CD4-positive, alpha-beta T cell (primary cell): ENCODE data around the gene CCL3. TPM values are rescaled to one million over a fixed set of nuclear protein-coding genes. Genes with fewer than 3 reads are reported as not detected.

Source experiments
- ATAC-seq: fragments of 200-7000 bp; cut with Tn5 transposase; one replicate; pipeline ENCODE4 v1.10.0; 2022; ENCODE audit warnings: mild to moderate bottlenecking; ENCODE audit not compliant: poor library complexity
- CTCF ChIA-PET: fragments of 350-600 bp; sonication (Branson Sonifier 250); formaldehyde crosslinking; loops from one replicate; lab custom pipeline; 2021; ENCODE audit warnings: antibody characterized with exemption, inconsistent platforms; lab: Charles Lee
- POLR2A ChIA-PET: fragments of 350-600 bp; sonication (Branson Sonifier 250); formaldehyde crosslinking; loops from one replicate; lab custom pipeline; 2021; ENCODE audit warnings: antibody characterized with exemption, inconsistent platforms; lab: Charles Lee
- DNase-seq, 14 experiments: peaks; one replicate each; pipeline ENCODE4 v3.0.0-alpha.2; 2013 to 2020; ENCODE audit warnings: mixed read lengths in 2 of 14
- H3K27ac ChIP-seq, 2 donors: one replicate each; pipeline versions ENCODE4 v1.5.1 to v1.7.0; 2013; ENCODE audit warnings: low read length in 2 of 2, low read depth in 1 of 2, mild to moderate bottlenecking in 1 of 2
- H3K27me3 ChIP-seq, 2 experiments: 1 replicate in 1 of 2; 2 replicates in 1 of 2; pipeline versions ENCODE4 v1.6.1 to v1.7.0; 2013; ENCODE audit warnings: low read length in 2 of 2, control low read depth in 1 of 2, mild to moderate bottlenecking in 1 of 2, moderate library complexity in 1 of 2; ENCODE audit not compliant: insufficient read depth in 2 of 2, control insufficient read depth in 1 of 2
- H3K36me3 ChIP-seq: one replicate; pipeline ENCODE4 v1.6.1; 2013; ENCODE audit warnings: low read length, control low read depth; ENCODE audit not compliant: insufficient read depth
- H3K4me1 ChIP-seq: one replicate; pipeline ENCODE4 v1.6.1; 2013; ENCODE audit warnings: low read length, control low read depth; ENCODE audit not compliant: insufficient read depth
- H3K4me3 ChIP-seq: one replicate; pipeline ENCODE4 v1.5.1; 2013; ENCODE audit warnings: mild to moderate bottlenecking, low read length, moderate library complexity
- H3K9me3 ChIP-seq, 2 experiments: 1 replicate in 1 of 2; 2 replicates in 1 of 2; pipeline versions ENCODE4 v1.6.1 to v1.7.0; 2013; ENCODE audit warnings: low read length in 2 of 2, mild to moderate bottlenecking in 2 of 2, control low read depth in 1 of 2, moderate library complexity in 1 of 2; ENCODE audit not compliant: control insufficient read depth in 1 of 2, insufficient read depth in 1 of 2
- H3K27ac Mint-ChIP-seq: one replicate; pipeline ENCODE4 v1.8.0; 2020; ENCODE audit warnings: mixed read lengths
- H3K27me3 Mint-ChIP-seq: one replicate; pipeline ENCODE4 v1.8.0; 2021; ENCODE audit warnings: mixed read lengths
- H3K36me3 Mint-ChIP-seq: one replicate; pipeline ENCODE4 v1.8.0; 2021; ENCODE audit warnings: low read depth, mixed read lengths
- H3K4me1 Mint-ChIP-seq: one replicate; pipeline ENCODE4 v1.8.0; 2021; ENCODE audit warnings: low read depth, mixed read lengths
- H3K4me3 Mint-ChIP-seq: one replicate; pipeline ENCODE4 v1.8.0; 2020; ENCODE audit warnings: mild to moderate bottlenecking, mixed read lengths
- H3K9me3 Mint-ChIP-seq: one replicate; pipeline ENCODE4 v1.8.0; 2020; ENCODE audit warnings: mixed read lengths
- CTCF ChIP-seq: fragments of 200-600 bp; IDR thresholded peaks from one replicate; pipeline ENCODE4 v1.8.0; 2022; ENCODE audit warnings: antibody characterized with exemption, mild to moderate bottlenecking
- intact Hi-C, 2 experiments: fragments of 100-400 bp; cut with DNase I in 1 of 2; cut with micrococcal nuclease in 1 of 2; formaldehyde crosslinking; loops; one replicate each; pipeline versions ENCODE4 v1.15.1 to v1.9.0; 2023 to 2025; cut with DNase I, micrococcal nuclease
- total RNA-seq, 174 experiments: library from RNA in 2 of 174; stranded (reverse) in 2 of 174; gene quantifications; one replicate each; pipeline ENCODE4 v1.2.3 and lab custom pipeline; 2021 to 2026

Gene CCL3
- total RNA-seq, 2 experiments from 2014 or later = 0.78 to 1.0 TPM

DNA sequence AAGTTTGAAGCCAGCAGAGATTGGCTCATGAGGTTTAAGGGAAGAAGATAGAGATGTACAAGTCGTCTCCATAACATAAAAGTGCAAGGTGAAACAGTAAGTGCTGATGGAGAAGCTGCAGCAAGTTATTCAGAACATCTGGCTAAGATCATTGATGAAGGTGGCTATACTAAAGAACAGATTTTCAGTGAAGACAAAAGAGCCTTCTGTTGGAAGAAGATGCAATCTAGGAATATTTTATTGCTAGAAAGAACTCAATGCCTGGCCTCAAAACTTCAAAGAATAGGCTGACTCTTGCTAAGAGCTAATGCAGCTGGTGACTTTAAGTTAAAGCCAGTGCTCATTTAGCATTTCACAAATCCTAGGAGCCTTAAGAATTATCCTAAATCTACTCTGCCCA lies 39.7 kb upstream of the CCL3 start:
- Histone ChIP-seq H3K27ac (no peak overlapping the region), H3K4me1 (peaks cover 5% of the 10 kb centered on the region), H3K36me3 (no peaks in the 10 kb centered on the region), H3K9me3 (peaks cover 13 to 19% of the 10 kb centered on the region in 2 experiments), H3K27me3 (peaks cover 0 to 7% of the 10 kb centered on the region in 2 experiments), H3K4me3 (no peak overlapping the region)
- POLR2A ChIA-PET = no interaction called here
- no peak overlapping the region for H3K4me3 Mint-ChIP-seq
- no peaks in the 10 kb centered on the region for H3K27me3 Mint-ChIP-seq
- ATAC-seq = no peak
- peaks cover 2% of the 10 kb centered on the region for H3K9me3 Mint-ChIP-seq
- DNase-seq = no peak
- intact Hi-C loops = no loop called here
- H3K4me1 Mint-ChIP-seq = no peaks in the 10 kb centered on the region
- H3K27ac Mint-ChIP-seq = no peak overlapping the region
- TF ChIP-seq CTCF = no peak
- H3K36me3 Mint-ChIP-seq = no peaks in the 10 kb centered on the region
- CTCF ChIA-PET = no interaction called here

DNA sequence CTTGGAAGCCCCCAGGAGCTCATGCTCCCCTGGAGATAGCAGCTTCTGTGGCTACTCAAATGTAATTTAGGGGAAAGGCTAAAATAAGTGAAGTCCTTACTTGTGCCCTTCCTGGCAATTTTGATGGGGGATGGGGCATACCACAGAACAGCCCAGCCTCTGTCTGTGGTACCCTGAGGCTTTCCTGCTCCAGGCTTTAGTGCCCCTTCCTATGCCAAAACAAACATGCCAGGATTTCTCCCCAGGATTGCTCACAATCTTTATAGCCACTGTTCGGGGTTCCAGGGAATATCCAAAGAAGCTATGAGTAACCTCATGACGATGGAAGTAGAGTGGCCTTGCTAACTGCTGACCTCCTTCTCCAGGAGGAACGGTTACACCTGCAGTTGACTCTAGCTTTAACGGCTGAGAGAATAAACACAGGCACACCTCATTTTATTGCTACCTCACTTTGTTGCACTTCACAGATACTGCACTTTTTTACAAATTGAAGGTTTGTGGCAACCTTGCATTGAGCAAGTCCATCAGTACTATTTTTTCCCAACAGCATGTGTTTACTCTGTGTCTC lies 38.6 kb upstream of the CCL3 start:
- Mint-ChIP-seq H3K4me1 (no peaks in the 10 kb centered on the region), H3K27ac (no peak overlapping the region)
- DNase-seq = no peak

DNA sequence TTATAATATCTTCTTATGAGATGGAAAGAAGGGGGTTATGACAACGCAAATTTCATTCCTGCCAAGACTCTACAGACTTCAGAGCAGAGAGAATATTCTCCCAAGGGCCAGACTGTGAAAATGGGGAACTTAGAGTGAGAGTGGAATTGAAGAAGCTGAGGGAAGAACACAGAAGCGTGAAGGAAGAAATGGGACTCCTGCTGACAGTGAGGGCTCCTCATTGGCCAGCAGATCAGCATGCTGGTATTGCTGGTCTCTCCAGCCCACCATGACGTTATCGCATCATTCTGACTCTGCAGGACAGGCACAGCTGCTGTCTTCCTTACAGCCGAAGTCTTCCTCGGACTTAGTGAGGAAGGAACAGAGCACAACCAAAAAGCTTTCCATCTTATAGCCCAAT lies 38.0 kb upstream of the CCL3 start:
- CTCF ChIA-PET = no interaction called here
- H3K9me3 Mint-ChIP-seq = peaks cover 2% of the 10 kb centered on the region
- Histone ChIP-seq H3K36me3 (no peaks in the 10 kb centered on the region), H3K27ac (no peak overlapping the region), H3K9me3 (peaks cover 13 to 20% of the 10 kb centered on the region in 2 experiments), H3K4me1 (peaks cover 5% of the 10 kb centered on the region), H3K27me3 (peaks cover 0 to 4% of the 10 kb centered on the region in 2 experiments), H3K4me3 (no peak overlapping the region)
- intact Hi-C loops = no loop called here
- TF ChIP-seq CTCF = no peak
- POLR2A ChIA-PET = no interaction called here
- DNase-seq (no peak), ATAC-seq (no peak)
- H3K4me3 Mint-ChIP-seq = no peak overlapping the region
- H3K36me3 Mint-ChIP-seq = no peaks in the 10 kb centered on the region
- no peaks in the 10 kb centered on the region for H3K4me1 Mint-ChIP-seq
- no peak overlapping the region for H3K27ac Mint-ChIP-seq
- H3K27me3 Mint-ChIP-seq = no peaks in the 10 kb centered on the region

More for the DNA sequence above, 38.6 kb upstream of the CCL3 start:
- no peak for ATAC-seq
- Histone ChIP-seq H3K27ac (no peak overlapping the region), H3K4me1 (peaks cover 5% of the 10 kb centered on the region), H3K4me3 (no peak overlapping the region), H3K27me3 (peaks cover 0 to 4% of the 10 kb centered on the region in 2 experiments), H3K36me3 (no peaks in the 10 kb centered on the region), H3K9me3 (peaks cover 13 to 20% of the 10 kb centered on the region in 2 experiments)
- no peaks in the 10 kb centered on the region for H3K36me3 Mint-ChIP-seq
- H3K4me3 Mint-ChIP-seq = no peak overlapping the region
- ChIA-PET POLR2A (no interaction called here), CTCF (no interaction called here)
- H3K9me3 Mint-ChIP-seq = peaks cover 2% of the 10 kb centered on the region
- no peak for TF ChIP-seq CTCF
- no peaks in the 10 kb centered on the region for H3K27me3 Mint-ChIP-seq
- intact Hi-C loops = no loop called here
